ENCODE measurements around the gene PEDS1.
A peak's percentile ranks its signal among the peaks of the same experiment; 100 is the strongest.
"Not testable (repeated sequence)": the region's sequence is repeated elsewhere in the genome, so short reads cannot be mapped to it uniquely, and the experiment has no call there.

PEDS1 gene

GRCh38 chr20:50111120-50111828 is 42.2 kb downstream of the PEDS1 start:
- in situ Hi-C loops (cut with MboI; ENCODE audit: low sequenced_read_pairs, unreplicated experiment): no loop called here
- TF ChIP-seq CTCF (IDR thresholded peaks at IDR 0.05; ENCODE audit: borderline replicate concordance, control extremely low read depth, extremely low read depth, insufficient read depth, missing control alignments): no peak
- DNase-seq (ENCODE audit: low spot score): no peak

GRCh38 chr20:50110141-50111047 is 43.1 kb downstream of the PEDS1 start:
- no peak for TF ChIP-seq CTCF (IDR thresholded peaks at IDR 0.05; ENCODE audit: borderline replicate concordance, control extremely low read depth, extremely low read depth, insufficient read depth, missing control alignments)

GRCh38 chr20:50108556-50109235 is 44.8 kb downstream of the PEDS1 start:
- TF ChIP-seq CTCF (IDR thresholded peaks at IDR 0.05; ENCODE audit: borderline replicate concordance, control extremely low read depth, extremely low read depth, insufficient read depth, missing control alignments): no peak
- in situ Hi-C loops (cut with MboI; ENCODE audit: low sequenced_read_pairs, unreplicated experiment): no loop called here

More at GRCh38 chr20:50110141-50111047, 43.1 kb downstream of the PEDS1 start:
- peak; percentile 59 for DNase-seq (ENCODE audit: low spot score)
- in situ Hi-C loops (cut with MboI; ENCODE audit: low sequenced_read_pairs, unreplicated experiment): no loop called here

GRCh38 chr20:50107796-50108331 is 45.7 kb downstream of the PEDS1 start:
- no peak for TF ChIP-seq CTCF (IDR thresholded peaks at IDR 0.05; ENCODE audit: borderline replicate concordance, control extremely low read depth, extremely low read depth, insufficient read depth, missing control alignments)
- in situ Hi-C loops (cut with MboI; ENCODE audit: low sequenced_read_pairs, unreplicated experiment): no loop called here
- DNase-seq (ENCODE audit: low spot score): no peak

More at GRCh38 chr20:50108556-50109235, 44.8 kb downstream of the PEDS1 start:
- no peak for DNase-seq (ENCODE audit: low spot score)

GRCh38 chr20:50107086-50107660 is 46.4 kb downstream of the PEDS1 start:
- in situ Hi-C loops (cut with MboI; ENCODE audit: low sequenced_read_pairs, unreplicated experiment): no loop called here
- TF ChIP-seq CTCF (IDR thresholded peaks at IDR 0.05; ENCODE audit: borderline replicate concordance, control extremely low read depth, extremely low read depth, insufficient read depth, missing control alignments): no peak

GRCh38 chr20:50106669-50107068 is 46.9 kb downstream of the PEDS1 start:
- DNase-seq (ENCODE audit: low spot score); in situ Hi-C loops (cut with MboI; ENCODE audit: low sequenced_read_pairs, unreplicated experiment): not testable (repeated sequence)

More at GRCh38 chr20:50107086-50107660, 46.4 kb downstream of the PEDS1 start:
- DNase-seq (ENCODE audit: low spot score): no peak
